Measurements from ENCODE around the gene SHANK2. TPM values are rescaled to one million over a fixed set of nuclear protein-coding genes. Genes with fewer than 3 reads are reported as not detected.

Gene SHANK2
- polyA plus RNA-seq, 1 donor from 2014 or later: 13.6 TPM

DNA sequence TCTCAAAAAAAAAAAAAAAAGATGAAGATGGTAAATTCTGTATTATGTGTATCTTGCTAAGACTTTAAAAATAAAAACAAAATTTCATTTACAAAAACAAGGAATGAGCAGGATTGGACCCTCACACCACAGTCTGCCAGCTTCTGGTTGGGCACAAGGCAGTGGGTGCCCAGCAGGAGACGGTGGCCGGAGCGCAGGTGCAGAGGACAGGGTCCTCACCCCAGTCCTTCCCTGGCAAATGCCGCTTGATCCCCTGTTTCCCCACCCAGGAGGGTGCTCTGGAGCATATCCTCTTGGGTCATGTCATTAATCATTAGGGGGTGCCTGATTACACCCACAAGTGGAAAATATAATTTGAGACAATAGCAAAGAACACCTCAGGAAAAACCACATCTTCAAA, 31.2 kb downstream of the SHANK2 start:
- Histone ChIP-seq H3K27ac (ENCODE audit: low read length) (no peak overlapping the region), H3K9me2 (ENCODE audit: insufficient read depth, low read length) (no peaks in the 10 kb centered on the region), H3K4me2 (ENCODE audit: low read length) (no peak overlapping the region), H3K27me3 (ENCODE audit: insufficient read depth, low read depth, low read length) (no peaks in the 10 kb centered on the region), H4K20me1 (ENCODE audit: insufficient read depth) (no peaks in the 10 kb centered on the region), H3F3A (ENCODE audit: insufficient read depth, low read length, poor library complexity, severe bottlenecking) (no peaks in the 10 kb centered on the region), H3K9me3 (ENCODE audit: low read length) (no peaks in the 10 kb centered on the region), H2AFZ (ENCODE audit: low read depth, low read length) (no peak overlapping the region), H3K36me3 (ENCODE audit: insufficient read depth, low read length) (no peaks in the 10 kb centered on the region), H3K4me3 (ENCODE audit: low read length) (no peak overlapping the region), H3K9ac (ENCODE audit: low read length) (no peak overlapping the region), H3K79me2 (replicated peaks; ENCODE audit: insufficient read depth, low read length) (no peaks in the 10 kb centered on the region)
- TF ChIP-seq RAD21 (conservative IDR thresholded peaks at IDR 0.05): no peak
- TF ChIP-seq, protein P1, sequence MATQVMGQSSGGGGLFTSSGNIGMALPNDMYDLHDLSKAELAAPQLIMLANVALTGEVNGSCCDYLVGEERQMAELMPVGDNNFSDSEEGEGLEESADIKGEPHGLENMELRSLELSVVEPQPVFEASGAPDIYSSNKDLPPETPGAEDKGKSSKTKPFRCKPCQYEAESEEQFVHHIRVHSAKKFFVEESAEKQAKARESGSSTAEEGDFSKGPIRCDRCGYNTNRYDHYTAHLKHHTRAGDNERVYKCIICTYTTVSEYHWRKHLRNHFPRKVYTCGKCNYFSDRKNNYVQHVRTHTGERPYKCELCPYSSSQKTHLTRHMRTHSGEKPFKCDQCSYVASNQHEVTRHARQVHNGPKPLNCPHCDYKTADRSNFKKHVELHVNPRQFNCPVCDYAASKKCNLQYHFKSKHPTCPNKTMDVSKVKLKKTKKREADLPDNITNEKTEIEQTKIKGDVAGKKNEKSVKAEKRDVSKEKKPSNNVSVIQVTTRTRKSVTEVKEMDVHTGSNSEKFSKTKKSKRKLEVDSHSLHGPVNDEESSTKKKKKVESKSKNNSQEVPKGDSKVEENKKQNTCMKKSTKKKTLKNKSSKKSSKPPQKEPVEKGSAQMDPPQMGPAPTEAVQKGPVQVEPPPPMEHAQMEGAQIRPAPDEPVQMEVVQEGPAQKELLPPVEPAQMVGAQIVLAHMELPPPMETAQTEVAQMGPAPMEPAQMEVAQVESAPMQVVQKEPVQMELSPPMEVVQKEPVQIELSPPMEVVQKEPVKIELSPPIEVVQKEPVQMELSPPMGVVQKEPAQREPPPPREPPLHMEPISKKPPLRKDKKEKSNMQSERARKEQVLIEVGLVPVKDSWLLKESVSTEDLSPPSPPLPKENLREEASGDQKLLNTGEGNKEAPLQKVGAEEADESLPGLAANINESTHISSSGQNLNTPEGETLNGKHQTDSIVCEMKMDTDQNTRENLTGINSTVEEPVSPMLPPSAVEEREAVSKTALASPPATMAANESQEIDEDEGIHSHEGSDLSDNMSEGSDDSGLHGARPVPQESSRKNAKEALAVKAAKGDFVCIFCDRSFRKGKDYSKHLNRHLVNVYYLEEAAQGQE (IDR thresholded peaks at IDR 0.05; ENCODE audit: borderline replicate concordance): no peak
- no peak for TF ChIP-seq TAF1 (IDR thresholded peaks at IDR 0.05; ENCODE audit: low read depth)
- no peak for TF ChIP-seq MXI1 (conservative IDR thresholded peaks at IDR 0.05; ENCODE audit: poor library complexity, severe bottlenecking)
- no peak for TF ChIP-seq EP300 (conservative IDR thresholded peaks at IDR 0.05; ENCODE audit: poor library complexity, severe bottlenecking)
- TF ChIP-seq SMC3 (conservative IDR thresholded peaks at IDR 0.05; ENCODE audit: poor library complexity): no peak
- TF ChIP-seq, protein P2, sequence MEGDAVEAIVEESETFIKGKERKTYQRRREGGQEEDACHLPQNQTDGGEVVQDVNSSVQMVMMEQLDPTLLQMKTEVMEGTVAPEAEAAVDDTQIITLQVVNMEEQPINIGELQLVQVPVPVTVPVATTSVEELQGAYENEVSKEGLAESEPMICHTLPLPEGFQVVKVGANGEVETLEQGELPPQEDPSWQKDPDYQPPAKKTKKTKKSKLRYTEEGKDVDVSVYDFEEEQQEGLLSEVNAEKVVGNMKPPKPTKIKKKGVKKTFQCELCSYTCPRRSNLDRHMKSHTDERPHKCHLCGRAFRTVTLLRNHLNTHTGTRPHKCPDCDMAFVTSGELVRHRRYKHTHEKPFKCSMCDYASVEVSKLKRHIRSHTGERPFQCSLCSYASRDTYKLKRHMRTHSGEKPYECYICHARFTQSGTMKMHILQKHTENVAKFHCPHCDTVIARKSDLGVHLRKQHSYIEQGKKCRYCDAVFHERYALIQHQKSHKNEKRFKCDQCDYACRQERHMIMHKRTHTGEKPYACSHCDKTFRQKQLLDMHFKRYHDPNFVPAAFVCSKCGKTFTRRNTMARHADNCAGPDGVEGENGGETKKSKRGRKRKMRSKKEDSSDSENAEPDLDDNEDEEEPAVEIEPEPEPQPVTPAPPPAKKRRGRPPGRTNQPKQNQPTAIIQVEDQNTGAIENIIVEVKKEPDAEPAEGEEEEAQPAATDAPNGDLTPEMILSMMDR (IDR thresholded peaks at IDR 0.05; ENCODE audit: poor library complexity, severe bottlenecking): no peak
- TF ChIP-seq POLR2AphosphoS5 (IDR thresholded peaks at IDR 0.05): no peak

DNA sequence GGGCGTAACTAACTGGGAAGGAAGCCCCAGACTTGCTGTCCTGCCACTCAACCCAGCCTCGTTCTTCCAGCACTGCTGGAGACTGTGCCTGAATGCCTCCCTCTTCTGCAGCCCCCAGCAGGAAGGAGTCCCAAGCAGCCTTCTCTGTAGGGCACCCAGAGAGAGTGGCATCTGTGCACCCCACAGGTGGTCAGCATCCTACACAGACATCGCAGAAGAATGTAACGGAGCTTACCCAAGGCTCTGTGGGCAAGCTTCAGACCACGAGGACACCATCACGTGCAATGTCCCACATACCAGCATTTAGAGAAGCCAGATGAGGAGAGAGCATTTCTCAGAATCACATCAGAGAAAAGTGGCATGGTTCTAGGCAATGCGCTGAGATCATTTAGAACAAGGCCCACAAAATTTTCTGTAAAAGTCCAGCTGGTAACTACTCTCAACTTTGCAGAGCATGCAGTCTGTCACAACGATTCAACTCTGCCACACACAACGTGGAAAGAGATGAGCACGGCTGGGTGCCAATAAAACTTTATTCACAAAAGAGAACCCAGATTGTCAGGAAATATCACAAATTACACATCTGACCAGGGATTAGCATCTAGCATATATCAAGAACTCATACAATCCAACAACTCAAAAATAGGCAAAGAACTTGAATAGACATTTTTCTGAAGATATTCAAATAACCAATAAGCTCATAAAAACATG, 33.4 kb downstream of the SHANK2 start:
- Histone ChIP-seq H3F3A (ENCODE audit: insufficient read depth, low read length, poor library complexity, severe bottlenecking) (no peaks in the 10 kb centered on the region), H3K9me3 (ENCODE audit: low read length) (no peaks in the 10 kb centered on the region), H3K9me2 (ENCODE audit: insufficient read depth, low read length) (no peaks in the 10 kb centered on the region), H3K27ac (ENCODE audit: low read length) (no peak overlapping the region), H3K27me3 (ENCODE audit: insufficient read depth, low read depth, low read length) (no peaks in the 10 kb centered on the region), H2AFZ (ENCODE audit: low read depth, low read length) (no peak overlapping the region), H3K4me2 (ENCODE audit: low read length) (no peak overlapping the region), H3K79me2 (replicated peaks; ENCODE audit: insufficient read depth, low read length) (no peaks in the 10 kb centered on the region), H3K36me3 (ENCODE audit: insufficient read depth, low read length) (no peaks in the 10 kb centered on the region), H4K20me1 (ENCODE audit: insufficient read depth) (no peaks in the 10 kb centered on the region), H3K9ac (ENCODE audit: low read length) (no peak overlapping the region), H3K4me3 (ENCODE audit: low read length) (no peak overlapping the region)
- TF ChIP-seq EZH2 (IDR thresholded peaks at IDR 0.05; ENCODE audit: borderline replicate concordance, insufficient read depth, low read length, poor library complexity, severe bottlenecking) (no peak), POLR2AphosphoS5 (IDR thresholded peaks at IDR 0.05) (no peak), RAD21 (conservative IDR thresholded peaks at IDR 0.05) (no peak), SMC3 (conservative IDR thresholded peaks at IDR 0.05; ENCODE audit: poor library complexity) (no peak), EP300 (conservative IDR thresholded peaks at IDR 0.05; ENCODE audit: poor library complexity, severe bottlenecking) (no peak), MXI1 (conservative IDR thresholded peaks at IDR 0.05; ENCODE audit: poor library complexity, severe bottlenecking) (no peak), TAF1 (IDR thresholded peaks at IDR 0.05; ENCODE audit: low read depth) (no peak)
- TF ChIP-seq, protein P1 (IDR thresholded peaks at IDR 0.05; ENCODE audit: borderline replicate concordance): no peak
- TF ChIP-seq, protein P2 (IDR thresholded peaks at IDR 0.05; ENCODE audit: poor library complexity, severe bottlenecking): no peak
